HG02840 (cell line): ENCODE measurements around the gene GARS1.
"Not testable (repeated sequence)": the region's sequence is repeated elsewhere in the genome, so short reads cannot be mapped to it uniquely, and the experiment has no call there.

ENCODE experiments used
- ATAC-seq: cut with Tn5 transposase; IDR thresholded peaks from one replicate; pipeline ENCODE4 v1.9.1; 2021; ENCODE audit warnings: mild to moderate bottlenecking, moderate library complexity, moderate number of reproducible peaks; ENCODE audit not compliant: unreplicated experiment, low FRiP score

The GARS1 gene

GRCh38 chr7:30570238-30570637 lies 24.4 kb upstream of the GARS1 start:
- ATAC-seq = not testable (repeated sequence)

DNA sequence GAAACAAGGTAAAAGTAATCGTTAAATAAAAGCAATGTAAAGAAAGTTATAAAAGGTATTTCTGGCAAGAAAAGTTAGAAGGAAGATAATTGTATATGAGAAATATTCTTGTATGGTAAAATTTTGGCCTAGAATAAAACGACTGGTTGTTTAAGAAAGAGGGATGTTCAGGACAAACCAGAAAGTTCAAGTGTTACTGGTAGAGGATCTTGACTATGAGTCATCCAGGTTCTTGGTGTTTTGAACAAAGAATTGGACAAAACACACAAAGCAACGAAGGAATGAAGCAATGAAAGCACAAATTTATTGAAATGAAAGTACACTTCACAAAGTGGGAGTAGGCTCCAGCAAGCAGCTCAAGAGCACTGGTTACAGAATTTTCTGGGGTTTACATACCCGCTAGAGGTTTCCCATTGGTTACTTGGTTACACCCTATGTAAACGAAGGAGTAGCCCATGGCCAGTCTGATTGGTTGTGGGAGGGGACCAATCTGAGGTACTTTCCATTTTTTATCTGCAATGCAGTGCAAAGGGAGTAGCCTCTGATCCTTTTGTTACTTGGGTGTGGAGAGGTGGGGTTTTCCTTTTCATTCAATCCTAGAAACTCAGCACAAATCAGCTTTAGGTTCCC lies 22.4 kb upstream of the GARS1 start:
- ATAC-seq = no peak

DNA sequence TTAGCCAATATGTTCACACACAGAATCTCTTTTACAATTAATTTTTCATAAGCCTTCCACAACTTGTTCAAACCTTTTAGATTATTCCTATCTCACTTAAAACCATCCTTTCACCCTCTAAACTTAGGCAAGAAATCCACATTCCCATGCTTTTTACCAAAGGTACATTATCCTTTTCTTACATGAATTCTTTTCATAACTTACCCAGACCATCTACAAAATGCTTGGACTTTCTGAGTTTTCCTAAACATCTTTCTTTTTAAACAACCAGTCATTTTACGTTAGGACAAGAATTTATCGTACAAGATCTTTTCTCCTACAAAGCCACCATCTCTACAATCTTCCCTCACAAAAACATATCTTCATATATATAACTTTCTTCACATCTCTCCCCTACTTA lies 18.8 kb upstream of the GARS1 start:
- no peak for ATAC-seq

DNA sequence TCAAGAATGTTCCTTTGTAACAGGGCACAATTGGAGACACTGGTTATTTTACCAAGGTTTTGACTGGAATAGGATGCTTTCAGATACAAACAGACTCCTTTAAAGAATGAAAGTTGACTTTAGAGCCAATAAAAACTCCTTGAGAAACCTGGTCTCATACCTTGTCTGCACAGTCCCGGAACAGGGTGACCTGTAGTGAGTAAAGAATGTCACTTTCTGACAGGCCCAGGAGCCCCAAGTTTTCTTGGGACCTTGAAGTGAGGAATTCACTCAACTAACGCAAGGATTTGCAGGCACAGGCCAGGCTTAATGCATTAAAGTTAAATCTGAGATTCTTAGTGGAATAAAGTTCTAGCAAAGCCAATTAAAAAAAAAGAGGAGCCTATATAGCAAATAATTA lies 11.5 kb upstream of the GARS1 start:
- ATAC-seq = no peak

DNA sequence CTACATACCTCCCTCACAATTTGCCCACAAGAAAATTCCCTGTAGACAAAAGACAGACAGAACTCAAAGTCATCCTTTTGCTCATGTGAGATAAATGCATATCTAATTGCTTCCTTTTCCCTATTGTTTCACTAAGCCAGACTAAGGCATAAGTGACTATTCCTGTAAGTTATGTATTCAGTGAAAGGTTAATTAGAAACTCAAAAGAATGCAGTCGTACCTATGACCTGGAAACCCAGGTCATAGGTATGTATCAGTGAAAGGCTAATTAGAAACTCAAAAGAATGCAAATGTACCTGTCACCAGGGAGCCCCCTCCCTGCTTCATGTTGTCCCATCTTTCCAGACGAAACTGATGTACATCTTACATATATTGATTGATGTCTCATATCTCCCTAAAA lies 10.3 kb upstream of the GARS1 start:
- no peak for ATAC-seq

DNA sequence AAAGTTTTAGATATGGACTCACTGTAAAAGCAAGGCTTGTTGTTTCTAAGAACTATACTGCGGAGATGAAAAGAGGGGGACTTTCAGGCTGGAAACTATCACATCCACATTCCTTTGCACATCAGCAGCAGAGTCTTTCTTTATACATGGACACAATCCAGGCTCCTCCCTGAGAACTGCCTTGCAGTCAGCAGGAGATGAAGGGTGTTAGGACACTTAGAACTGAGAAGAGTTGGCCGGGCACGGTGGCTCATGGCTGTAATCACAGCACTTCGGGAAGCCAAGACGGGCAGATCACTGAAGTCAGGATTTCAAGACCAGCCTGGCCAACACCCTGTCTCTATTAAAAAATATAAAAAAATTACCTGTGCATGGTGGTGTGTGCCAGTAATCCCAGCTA lies 9.7 kb upstream of the GARS1 start:
- no peak for ATAC-seq

GRCh38 chr7:30585675-30586074 lies 9.0 kb upstream of the GARS1 start:
- ATAC-seq = no peak

- ATAC-seq = not testable (repeated sequence)
Observed at GRCh38 chr7:30587547-30587946, 7.1 kb upstream of the GARS1 start.

DNA sequence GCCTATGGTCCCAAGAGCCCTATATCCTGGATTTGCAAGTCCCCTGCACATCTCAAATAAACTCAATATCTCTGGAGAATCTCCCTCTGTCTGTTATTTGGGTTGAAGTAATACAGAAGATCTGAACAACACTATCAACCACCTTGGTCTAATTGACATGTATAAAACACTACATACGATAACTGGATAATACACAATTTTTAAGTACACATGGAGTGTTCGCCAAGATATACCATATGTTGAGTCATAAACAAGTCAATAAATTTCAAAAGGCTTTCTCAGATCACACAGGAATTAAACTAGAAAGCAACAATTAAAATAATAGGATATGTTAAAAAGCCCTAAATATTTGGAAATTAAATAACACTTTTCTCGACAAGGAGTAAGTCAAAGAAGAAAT lies 5.6 kb upstream of the GARS1 start:
- ATAC-seq = no peak

- ATAC-seq = peak; percentile 29
Observed at GRCh38 chr7:30594048-30594539, 584 bp upstream of the GARS1 start.

DNA sequence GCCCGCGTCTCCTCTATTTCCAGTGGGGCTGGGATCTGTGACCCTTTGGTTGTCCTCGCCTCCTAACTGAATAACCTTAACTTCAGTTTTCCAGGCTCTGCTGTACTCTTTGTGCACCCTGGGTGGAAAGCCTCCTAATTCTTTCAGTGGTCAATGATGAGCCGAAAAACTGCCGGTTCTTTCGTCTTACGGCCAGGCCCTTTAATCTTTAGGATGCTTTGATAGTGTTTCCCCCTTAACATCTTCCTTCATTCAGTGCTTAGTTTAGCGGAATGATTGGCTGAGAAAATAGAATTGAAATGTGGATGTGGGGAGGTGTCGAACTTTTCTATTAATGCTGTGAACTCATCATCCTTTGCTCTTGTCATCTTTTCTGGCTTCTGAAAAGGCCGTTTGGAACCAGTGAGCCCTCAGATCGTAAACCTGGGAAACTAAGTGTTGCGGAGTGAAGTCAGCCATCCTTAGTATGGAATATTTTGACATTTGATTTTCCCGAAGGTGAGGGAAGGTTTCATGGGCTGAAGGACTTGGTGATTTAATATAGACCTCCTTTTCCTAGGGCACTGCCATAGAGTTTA lies 847 bp downstream of the GARS1 start:
- ATAC-seq = no peak

DNA sequence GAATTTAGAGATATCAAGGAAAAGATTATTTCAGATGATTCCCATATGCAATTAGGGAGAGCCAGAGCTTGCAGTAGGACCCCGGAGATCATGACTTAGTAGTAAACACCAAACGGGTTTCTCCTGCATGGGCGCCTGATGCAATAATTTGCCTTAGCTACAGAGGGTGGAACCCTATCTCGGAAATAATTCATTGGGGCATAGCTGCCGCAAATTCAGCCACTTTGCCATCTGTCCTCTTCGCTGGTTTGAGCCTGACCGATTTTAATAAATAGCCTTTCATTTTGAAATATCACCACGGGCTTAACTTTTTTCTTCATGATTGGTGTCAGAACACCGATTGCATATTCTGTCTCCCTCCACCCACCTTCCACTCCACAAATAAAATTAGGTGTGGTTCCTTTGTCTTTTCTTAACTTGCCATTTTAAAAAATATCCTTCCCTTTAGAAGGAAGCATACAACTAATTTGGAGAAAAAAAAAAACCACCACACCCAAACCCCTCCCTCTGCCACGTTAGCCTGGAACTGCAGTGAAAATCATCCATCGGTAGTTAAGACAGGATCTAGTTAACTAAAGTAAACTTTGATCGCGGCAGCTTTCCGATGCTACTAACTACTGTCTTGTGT lies 1.4 kb downstream of the GARS1 start:
- no peak for ATAC-seq

DNA sequence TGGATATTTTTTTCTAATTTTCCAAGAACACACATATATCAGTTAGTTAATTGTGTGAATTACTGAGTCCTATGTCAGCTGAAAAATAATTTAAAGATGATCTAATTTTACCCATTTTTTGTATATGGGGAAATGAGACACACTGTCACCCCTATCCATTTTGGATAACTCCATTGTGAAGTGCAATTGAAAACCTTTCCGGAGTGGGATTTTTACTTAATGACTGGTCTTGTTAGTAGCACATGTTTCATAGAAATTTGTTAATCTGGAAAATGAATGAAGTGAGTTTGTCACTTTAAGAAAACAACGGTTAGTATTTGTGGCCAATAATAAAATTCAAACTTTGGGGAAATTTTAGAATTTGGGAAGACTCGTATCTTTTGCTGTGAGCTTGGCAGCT lies 2.0 kb downstream of the GARS1 start:
- no peak for ATAC-seq

DNA sequence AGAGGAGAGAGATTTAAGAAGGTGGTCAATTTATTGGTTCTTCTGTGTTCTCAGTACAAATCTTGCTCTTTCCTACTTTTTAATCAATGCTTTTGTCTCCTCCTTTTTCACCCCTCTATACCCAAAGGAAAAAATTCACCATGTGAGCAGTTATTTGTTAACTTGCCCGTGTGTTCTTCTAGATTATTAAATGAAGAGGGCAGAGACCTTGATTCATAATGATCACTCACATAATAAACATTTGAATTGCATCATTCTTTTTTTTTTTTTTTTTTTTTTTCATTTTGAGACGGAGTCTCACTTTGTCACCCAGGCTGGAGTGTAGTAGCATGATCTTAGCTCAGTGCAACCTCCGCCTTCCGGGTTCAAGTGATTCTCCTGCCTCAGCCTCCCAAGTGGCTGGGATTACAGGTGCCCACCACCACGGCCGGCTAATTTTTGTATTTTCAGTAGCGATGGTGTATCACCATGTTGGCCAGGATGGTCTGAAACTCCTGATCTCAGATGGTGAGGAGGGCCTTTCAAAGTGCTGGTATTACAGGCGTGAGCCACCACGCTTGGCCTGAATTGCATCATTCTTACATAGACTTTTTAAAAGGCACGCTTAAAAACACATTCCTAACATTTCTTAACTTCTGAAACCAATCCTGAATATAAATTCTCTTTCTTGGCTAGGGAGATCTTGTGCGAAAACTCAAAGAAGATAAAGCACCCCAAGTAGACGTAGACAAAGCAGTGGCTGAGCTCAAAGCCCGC lies 3.6 kb downstream of the GARS1 start:
- no peak for ATAC-seq

DNA sequence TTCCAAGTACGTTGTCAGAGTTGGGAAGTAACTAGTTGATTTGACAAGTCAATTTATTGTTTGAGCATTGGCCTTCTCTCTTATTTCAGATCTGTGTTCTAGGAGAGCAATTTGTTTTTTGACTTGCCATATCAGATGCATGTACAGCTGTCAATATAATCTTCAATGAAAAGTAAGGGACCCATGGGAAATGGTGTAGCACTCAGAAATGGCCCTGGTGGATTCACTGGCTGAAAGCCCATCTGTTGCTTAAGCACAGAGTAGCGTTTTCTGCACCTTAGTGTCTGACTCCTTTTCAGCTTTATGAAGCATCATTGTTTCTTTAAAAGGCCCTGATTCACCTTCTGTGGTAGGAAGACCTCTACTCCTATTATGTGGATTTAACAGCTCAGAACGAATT lies 10.2 kb downstream of the GARS1 start:
- no peak for ATAC-seq

GRCh38 chr7:30605832-30606231 lies 11.2 kb downstream of the GARS1 start:
- no peak for ATAC-seq

- no peak for ATAC-seq
Observed at GRCh38 chr7:30612658-30613265, 18.1 kb downstream of the GARS1 start.

DNA sequence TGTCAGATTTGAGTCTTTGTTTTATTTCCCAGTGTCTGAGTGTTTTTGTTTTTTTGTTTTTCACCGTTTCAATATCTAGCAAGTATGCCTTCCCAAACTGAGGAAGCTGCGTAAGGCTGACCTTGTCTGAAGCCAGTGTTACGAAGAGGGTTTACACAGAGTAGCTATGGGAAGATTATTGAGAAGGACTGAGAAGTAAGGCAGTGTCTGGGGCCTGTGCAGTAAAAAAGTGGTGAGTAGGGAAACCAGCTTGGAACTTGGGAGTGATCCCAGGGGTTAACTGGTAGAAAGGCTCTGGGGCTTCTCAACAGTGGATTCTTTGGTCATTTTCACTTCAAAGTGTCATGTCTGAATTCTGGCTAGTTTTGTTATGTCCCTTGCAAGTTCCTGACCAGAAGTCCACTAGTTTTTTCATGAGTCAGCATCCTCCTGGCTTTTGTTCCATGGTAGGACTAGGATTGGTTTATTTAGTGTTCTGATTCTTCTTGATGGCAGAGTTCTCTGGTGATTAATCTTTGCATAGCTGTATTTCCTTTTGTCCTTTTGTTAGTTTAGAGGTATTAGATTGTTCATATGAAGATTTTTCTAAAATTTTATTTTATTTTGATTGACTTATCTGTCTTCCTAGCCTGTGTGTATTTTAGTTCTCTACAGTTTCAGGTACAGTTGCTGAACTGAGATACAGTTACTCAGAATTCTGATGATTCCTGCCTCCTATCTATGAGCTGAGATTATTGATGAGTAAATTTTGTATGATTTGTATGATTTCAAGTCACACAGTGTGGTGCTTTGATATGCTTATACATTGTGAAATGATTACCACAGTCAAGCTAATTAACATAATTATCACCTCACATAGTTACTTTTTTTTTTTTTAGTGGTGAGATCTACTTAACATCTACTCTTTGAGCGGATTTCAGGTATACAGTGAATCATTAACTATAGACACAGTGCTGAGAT lies 19.0 kb downstream of the GARS1 start:
- no peak for ATAC-seq

DNA sequence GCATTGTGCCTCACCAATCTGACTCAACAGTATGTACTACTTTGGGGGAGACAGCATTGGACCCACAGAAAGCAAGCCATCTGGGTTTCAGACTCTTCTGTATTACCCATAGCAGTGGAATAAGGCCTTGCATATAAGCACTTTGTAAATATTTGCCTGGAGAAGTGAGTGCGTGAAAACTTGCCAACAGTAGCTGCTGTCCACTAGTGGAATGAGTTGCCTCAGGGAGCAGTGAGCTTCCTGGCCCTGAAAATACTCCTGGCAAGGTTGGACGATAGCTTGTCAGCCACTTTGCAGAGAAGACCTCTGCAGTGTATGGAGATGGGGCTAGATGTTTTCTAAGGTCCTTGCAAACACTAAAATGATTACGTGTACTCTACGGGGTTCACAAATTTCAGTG lies 21.6 kb downstream of the GARS1 start:
- ATAC-seq = no peak

GRCh38 chr7:30617359-30617758 lies 22.7 kb downstream of the GARS1 start:
- no peak for ATAC-seq
